Testis (tissue), 3 donors: ENCODE results near the gene MESD. TPM values are rescaled to one million over a fixed set of nuclear protein-coding genes. Genes with fewer than 3 reads are reported as not detected.

Source experiments
- DNase-seq: peaks from one replicate; pipeline ENCODE4 v3.0.0-alpha.2; 2019
- H3K27ac ChIP-seq, 2 donors: fragments of 200-600 bp; sonication (generic); one replicate each; pipeline ENCODE4 v1.5.1; 2019
- H3K27me3 ChIP-seq: fragments of 200-600 bp; sonication (generic); one replicate; pipeline ENCODE4 v1.5.1; 2019
- H3K36me3 ChIP-seq: fragments of 200-600 bp; sonication (generic); one replicate; pipeline ENCODE4 v1.5.1; 2017; ENCODE audit warnings: low read depth; ENCODE audit errors: missing control alignments
- H3K4me1 ChIP-seq: fragments of 200-600 bp; sonication (generic); one replicate; pipeline ENCODE4 v1.5.1; 2019
- H3K4me3 ChIP-seq, 2 donors: fragments of 200-600 bp; sonication (generic); one replicate each; pipeline ENCODE4 v1.5.1; 2017 to 2019
- H3K9me3 ChIP-seq: fragments of 200-600 bp; sonication (generic); one replicate; pipeline ENCODE4 v1.5.1; 2017
- POLR2A ChIP-seq: fragments of 450-650 bp; IDR thresholded peaks from one replicate; pipeline ENCODE4 v1.6.1; 2017; ENCODE audit warnings: antibody characterized with exemption, mild to moderate bottlenecking, moderate library complexity
- WGBS, 2 donors: methylation state at CpG; one replicate each; pipeline ENCODE4 v1.1.5; 2018; 5-methylcytosine and 5-hydroxymethylcytosine counted together
- intact Hi-C: fragments of 100-400 bp; cut with DNase I; formaldehyde crosslinking; loops from one replicate; pipeline ENCODE4 v1.15.1; 2023; ENCODE audit warnings: low total_unique reads
- polyA plus RNA-seq: library from polyadenylated mRNA; stranded (reverse); fragments of 350-450 nt; fragmentation: Illumina TruSeq; extraction: RNeasy Lipid Tissue Mini Kit (QIAGEN cat#74804); gene quantifications from one replicate; pipeline ENCODE4 v1.2.3, GENCODE V29; 2014; ENCODE audit warnings: low read depth, low replicate concordance; ENCODE audit not compliant: insufficient read depth
- total RNA-seq, 2 donors: library from RNA; depleted of rRNA; stranded (reverse); fragments of >200 nt; gene quantifications; one replicate each; pipeline ENCODE4 v1.2.3, GENCODE V29; 2016
- TF ChIP-seq, protein P1 (sequence below), 3 experiments: fragments of 450-650 bp in 2 of 3; fragments of 200-600 bp in 1 of 3; sonication (generic) in 1 of 3; IDR thresholded peaks; one replicate each; pipeline ENCODE4 v1.5.1; 2016 to 2019; ENCODE audit warnings: antibody characterized with exemption in 3 of 3, mild to moderate bottlenecking in 2 of 3, moderate library complexity in 1 of 3

Gene MESD
- total and polyA plus RNA-seq, 3 donors from 2014 or later, result 26.0 to 39.8 (median 38.5) TPM

DNA sequence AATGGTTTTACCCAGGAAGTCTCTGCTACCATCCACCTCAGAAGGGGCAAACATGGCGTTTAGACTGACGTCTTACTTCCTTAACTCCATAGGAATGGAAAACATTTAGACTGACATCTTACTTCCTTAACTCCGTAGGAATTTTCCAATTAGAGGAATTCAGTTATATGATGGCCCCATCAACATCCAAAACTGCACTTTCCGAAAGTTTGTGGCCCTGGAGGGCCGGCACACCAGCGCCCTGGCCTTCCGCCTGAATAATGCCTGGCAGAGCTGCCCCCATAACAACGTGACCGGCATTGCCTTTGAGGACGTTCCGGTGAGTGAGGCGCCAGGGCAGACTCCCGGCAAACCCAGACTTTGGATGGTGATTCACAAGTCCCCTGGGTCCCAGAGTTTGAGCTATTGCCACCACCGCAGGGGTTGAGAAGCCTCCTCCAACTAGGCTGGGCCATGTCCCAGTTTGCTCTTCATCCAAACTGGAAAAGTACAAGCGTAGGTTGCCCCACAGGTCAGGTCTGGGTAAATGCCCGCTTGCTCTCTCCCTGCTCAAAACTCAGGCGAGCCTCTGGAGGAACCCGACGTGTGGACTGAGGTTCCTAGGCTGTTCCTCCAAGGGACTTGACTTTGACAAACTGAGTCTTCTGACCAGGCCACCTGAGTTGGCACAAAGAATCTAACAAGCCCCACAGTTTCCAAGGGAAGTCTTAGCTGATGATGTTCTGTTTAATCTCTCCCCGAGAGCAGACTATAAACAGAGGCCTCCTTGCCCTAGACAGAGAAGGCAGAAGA, 57.7 kb downstream of the MESD start:
- Histone ChIP-seq H3K4me1 (no peaks in the 10 kb centered on the region), H3K27me3 (no peaks in the 10 kb centered on the region), H3K36me3 (no peaks in the 10 kb centered on the region), H3K9me3 (no peaks in the 10 kb centered on the region), H3K27ac (no peak overlapping the region), H3K4me3 (no peak overlapping the region)
- DNase-seq, result no peak
- TF ChIP-seq, protein P1, sequence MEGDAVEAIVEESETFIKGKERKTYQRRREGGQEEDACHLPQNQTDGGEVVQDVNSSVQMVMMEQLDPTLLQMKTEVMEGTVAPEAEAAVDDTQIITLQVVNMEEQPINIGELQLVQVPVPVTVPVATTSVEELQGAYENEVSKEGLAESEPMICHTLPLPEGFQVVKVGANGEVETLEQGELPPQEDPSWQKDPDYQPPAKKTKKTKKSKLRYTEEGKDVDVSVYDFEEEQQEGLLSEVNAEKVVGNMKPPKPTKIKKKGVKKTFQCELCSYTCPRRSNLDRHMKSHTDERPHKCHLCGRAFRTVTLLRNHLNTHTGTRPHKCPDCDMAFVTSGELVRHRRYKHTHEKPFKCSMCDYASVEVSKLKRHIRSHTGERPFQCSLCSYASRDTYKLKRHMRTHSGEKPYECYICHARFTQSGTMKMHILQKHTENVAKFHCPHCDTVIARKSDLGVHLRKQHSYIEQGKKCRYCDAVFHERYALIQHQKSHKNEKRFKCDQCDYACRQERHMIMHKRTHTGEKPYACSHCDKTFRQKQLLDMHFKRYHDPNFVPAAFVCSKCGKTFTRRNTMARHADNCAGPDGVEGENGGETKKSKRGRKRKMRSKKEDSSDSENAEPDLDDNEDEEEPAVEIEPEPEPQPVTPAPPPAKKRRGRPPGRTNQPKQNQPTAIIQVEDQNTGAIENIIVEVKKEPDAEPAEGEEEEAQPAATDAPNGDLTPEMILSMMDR (IDR thresholded peaks at IDR 0.05), result no peak
- no peak for TF ChIP-seq POLR2A
- 94 to 96% methylated on average over 17 to 20 of the region's 20 CpGs for WGBS, 2 donors
- intact Hi-C loops, result no loop called here

GRCh38 chr15:80931191-80931590, 58.4 kb downstream of the MESD start:
- Histone ChIP-seq H3K4me3 (no peak overlapping the region), H3K36me3 (no peaks in the 10 kb centered on the region), H3K9me3 (no peaks in the 10 kb centered on the region), H3K27me3 (no peaks in the 10 kb centered on the region), H3K27ac (no peak overlapping the region), H3K4me1 (no peaks in the 10 kb centered on the region)
- 87 to 95% methylated on average over 2 of the region's 2 CpGs for WGBS, 2 donors
- intact Hi-C loops, result no loop called here
- no peak for DNase-seq
- TF ChIP-seq, protein P1 (IDR thresholded peaks at IDR 0.05), result no peak
- no peak for TF ChIP-seq POLR2A

- intact Hi-C loops, result no loop called here
Measured at GRCh38 chr15:80929689-80930088, 59.9 kb downstream of the MESD start.

GRCh38 chr15:80929225-80929624, 60.4 kb downstream of the MESD start:
- Histone ChIP-seq H3K9me3 (no peaks in the 10 kb centered on the region), H3K36me3 (no peaks in the 10 kb centered on the region), H3K27me3 (no peaks in the 10 kb centered on the region), H3K27ac (no peak overlapping the region), H3K4me3 (no peak overlapping the region), H3K4me1 (no peaks in the 10 kb centered on the region)
- intact Hi-C loops, result no loop called here
- no peak for TF ChIP-seq POLR2A
- TF ChIP-seq, protein P1 (IDR thresholded peaks at IDR 0.05), result no peak
- WGBS, 2 donors, result 91 to 98% methylated on average over 4 of the region's 4 CpGs
- no peak for DNase-seq

More at GRCh38 chr15:80929689-80930088, 59.9 kb downstream of the MESD start:
- no peaks in the 10 kb centered on the region for H3K36me3 ChIP-seq
- TF ChIP-seq, protein P1 (IDR thresholded peaks at IDR 0.05), result no peak
- H3K4me1 ChIP-seq, result no peaks in the 10 kb centered on the region
- H3K27me3 ChIP-seq, result no peaks in the 10 kb centered on the region
- no peak overlapping the region for H3K27ac ChIP-seq
- no peaks in the 10 kb centered on the region for H3K9me3 ChIP-seq
- 73 to 84% methylated on average over 4 of the region's 4 CpGs for WGBS, 2 donors
- H3K4me3 ChIP-seq, result no peak overlapping the region
- DNase-seq, result no peak

GRCh38 chr15:80926126-80926525, 63.5 kb downstream of the MESD start:
- Histone ChIP-seq H3K4me1 (peaks cover 3% of the 10 kb centered on the region), H3K27me3 (no peaks in the 10 kb centered on the region), H3K36me3 (no peaks in the 10 kb centered on the region), H3K4me3 (no peak overlapping the region), H3K27ac (no peak overlapping the region), H3K9me3 (no peaks in the 10 kb centered on the region)
- DNase-seq, result no peak
- 83 to 85% methylated on average over 3 of the region's 3 CpGs for WGBS, 2 donors
- intact Hi-C loops, result no loop called here
- no peak for TF ChIP-seq POLR2A
- TF ChIP-seq, protein P1 (IDR thresholded peaks at IDR 0.05), result no peak
